GM19468 (cell line): ENCODE results near the gene NAALADL2.
A peak's percentile ranks its signal among the peaks of the same experiment; 100 is the strongest.
"Not testable (repeated sequence)": the region's sequence is repeated elsewhere in the genome, so short reads cannot be mapped to it uniquely, and the experiment has no call there.

ENCODE experiments used
- ATAC-seq: cut with Tn5 transposase; IDR thresholded peaks from one replicate; pipeline ENCODE4 v1.9.1; 2021; ENCODE audit warnings: mild to moderate bottlenecking, moderate library complexity, moderate number of reproducible peaks; ENCODE audit not compliant: unreplicated experiment; ENCODE audit errors: extremely low read depth

NAALADL2 gene

DNA sequence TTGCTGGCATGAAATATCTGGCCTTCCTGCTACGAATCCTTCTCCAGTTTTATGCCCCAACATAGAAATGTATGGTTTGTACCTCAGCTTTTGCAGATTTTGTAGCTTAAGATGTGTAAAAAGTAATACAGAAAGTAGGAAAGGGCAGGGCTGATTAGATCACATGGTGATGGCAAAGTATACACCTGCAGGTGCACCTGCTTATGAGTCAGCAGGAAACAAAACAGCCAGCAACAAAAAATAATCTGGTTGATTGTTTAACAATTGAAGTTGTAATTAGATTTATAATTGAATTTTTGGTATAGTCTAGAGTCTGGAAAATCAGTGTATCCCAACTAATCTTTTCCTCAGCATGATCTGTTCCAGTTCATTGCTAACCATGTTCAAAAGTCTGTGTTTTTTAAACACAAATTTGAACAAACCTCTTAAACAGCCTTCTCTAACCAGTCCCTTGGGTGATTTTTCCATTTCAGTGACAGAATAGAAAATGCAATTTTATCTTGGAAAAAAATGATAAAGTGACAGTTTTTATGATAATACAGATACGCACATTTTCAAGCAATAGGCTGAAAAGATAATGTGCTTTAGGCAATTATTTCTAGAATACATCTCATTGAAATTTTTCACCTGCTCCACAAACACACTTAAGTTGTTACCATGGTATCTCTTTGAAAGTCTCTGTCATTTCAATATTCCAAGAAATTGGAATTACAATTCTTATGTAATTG, 477.4 kb downstream of the NAALADL2 start:
- no peak for ATAC-seq

DNA sequence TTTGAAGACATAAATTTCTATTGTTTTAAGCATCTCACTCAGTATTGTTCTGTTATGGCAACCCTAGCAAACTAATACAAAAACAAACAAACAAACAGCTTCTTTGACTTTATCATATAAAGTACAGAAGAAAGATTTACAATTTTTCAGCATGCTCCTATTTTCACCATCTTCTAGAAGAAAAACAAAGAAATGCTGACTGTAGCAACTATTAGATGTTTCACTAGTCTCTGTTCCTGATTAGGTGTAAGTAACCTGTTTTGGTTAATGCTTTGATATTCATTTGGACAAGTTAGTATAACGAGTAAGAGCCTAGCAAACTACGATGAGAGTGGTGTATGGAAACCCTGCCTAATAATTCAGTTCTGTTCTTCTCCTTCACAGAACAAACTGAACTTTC, 478.5 kb downstream of the NAALADL2 start:
- no peak for ATAC-seq

DNA sequence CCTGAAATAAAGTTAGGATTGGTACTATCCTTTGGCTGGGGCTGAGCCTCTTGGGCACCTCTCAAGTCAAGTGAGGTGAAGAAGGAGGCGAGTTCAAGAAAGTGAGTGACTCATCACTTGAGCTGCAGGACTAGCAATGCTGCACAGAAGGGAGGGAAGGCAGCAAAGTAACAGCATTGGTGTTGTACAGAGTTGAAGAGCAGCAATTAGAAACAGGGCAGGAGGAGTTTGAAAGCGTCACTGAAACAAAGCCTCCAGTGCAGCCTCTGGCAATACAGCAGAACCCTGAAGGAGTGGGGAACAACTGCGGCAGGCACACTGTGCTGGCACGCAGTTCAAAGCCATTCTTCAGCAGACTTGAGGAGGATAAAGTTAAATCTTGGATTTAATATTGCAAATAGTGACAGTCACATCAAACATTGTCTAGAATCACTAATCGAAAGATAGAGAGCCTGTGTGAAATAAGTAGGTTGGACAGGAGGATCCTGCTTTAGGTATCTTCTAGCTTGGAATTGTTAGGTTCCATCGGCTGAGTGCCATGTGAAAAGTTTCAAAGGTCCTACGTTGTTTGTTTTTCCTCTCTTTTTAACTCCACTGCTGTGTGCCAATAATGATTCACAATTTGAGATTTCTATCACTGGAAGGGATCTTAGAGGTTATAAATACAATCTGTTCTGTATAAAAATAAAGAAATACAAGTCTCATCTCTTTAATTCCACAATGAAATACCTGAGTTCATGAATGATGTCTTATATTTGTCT, 479.8 kb downstream of the NAALADL2 start:
- ATAC-seq: no peak

DNA sequence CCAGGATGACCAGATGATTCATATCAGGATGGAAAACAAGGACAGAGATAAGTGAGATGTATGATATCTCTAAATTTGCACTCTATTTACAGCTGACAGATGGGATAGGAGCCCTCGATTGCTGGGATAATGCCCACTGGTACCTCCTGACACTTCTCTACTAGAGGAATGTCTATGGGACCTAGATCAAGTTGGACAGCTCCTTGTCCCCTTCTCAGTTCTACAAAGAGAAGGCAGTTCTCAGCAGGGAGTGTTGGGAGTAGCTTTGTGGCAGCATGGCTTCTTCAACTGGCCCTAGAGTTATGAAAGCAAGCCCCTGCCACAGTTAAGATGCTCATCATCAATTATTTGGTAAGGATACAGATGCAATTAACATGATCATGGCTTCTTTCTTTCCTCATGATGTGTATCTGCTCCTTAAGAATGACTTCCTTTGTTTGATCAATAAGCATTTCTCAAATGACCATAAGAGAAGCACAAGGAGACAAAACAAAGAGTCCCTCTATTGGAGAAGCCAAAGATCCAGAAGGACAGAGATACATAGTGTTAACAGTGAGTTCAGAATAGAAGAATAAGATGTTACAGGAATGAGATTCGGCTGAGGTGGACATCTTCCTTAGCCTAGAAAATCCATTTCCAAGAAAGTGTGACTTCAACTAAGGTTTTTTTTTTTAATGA, 481.3 kb downstream of the NAALADL2 start:
- no peak for ATAC-seq

DNA sequence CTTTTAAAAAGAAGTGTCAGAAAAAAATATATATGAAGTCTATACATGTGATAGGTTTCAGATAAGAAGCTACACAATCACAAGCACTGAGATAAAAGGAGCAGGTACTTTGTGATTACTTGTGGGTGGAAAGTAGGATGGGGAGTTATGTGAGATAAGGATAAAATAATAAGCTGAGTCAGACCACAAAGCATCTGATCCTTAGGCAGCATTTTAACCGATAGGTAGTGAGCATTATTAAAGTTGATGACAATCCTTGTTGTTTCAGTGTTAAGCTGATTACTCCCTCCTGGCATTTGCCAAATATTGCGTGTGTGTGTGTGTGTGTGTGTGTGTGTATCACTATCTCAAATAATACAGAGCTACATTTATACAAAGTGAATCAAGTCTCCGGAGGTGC, 483.1 kb downstream of the NAALADL2 start:
- no peak for ATAC-seq

DNA sequence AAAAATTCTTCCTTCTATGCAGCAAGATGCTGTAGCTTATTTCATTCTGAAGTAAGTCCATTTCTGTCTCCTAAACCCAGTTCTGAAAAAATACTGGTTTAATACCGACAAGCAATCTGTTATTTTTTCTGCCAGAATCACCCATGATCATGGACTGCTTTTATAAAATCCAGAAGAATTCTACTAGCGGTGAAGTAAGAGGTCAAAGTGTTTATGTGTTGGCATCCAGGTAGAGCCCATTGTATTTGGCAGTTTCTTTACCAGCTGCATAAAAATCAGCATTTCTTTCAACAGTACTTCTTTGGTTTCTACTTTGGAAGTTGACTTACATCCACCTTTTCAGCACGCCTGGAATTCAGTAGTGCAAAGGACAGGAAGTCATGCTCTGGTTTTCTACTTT, 484.8 kb downstream of the NAALADL2 start:
- no peak for ATAC-seq

DNA sequence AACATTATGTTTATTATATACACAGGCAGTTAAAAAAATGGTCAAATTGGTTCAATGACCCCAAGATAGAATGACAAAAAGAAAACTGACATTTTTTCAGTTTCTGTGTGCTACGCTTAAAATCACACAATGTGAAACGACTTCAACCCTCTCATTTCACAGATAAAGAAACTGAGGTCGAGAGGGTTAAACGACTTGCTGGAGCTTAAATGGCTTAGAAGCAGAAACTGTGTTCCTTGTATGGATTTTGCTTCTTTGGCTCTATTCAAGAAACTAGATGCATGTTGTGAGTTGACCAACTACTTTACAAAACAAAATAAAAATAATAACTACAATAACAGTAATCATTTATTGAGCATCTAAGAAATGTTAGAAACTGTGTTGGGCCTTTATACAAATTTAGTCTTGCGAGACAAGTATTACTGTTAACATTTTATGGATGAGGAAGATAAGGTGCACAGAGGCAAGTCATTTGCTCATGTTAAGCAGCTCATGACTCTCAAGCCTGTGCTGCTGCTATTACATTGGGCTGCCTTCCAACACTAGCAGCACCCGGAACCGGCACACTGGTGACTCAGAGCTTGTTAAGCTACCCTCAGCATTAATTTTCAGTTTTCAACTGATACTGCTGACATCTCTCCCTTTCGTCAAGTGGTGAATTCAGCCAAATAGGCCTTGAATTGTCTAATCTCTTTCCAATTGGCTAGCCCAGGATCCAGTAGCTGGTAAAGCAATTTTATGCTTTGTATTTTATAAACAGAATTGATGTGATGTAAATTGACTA, 487.6 kb downstream of the NAALADL2 start:
- no peak for ATAC-seq

DNA sequence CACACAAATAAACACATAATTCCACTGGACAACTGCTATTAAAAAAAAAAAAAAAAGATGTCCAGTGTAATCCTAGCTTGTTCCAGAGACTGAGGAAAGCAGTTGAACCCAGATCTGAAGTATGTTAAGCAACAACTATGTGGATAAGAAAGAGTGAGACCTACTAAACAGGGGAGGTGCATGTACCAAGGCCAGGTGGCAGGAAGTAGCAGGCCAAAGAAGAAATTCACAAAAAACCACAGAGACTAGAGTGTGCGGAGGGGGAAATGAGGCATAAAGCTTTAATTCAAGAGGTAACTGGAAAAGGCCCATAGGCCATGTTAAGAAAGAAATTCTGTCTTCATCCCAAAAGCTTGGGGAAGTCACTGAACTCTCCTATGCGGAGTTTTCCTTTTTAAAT, 490.0 kb downstream of the NAALADL2 start:
- peak; percentile 55 for ATAC-seq

DNA sequence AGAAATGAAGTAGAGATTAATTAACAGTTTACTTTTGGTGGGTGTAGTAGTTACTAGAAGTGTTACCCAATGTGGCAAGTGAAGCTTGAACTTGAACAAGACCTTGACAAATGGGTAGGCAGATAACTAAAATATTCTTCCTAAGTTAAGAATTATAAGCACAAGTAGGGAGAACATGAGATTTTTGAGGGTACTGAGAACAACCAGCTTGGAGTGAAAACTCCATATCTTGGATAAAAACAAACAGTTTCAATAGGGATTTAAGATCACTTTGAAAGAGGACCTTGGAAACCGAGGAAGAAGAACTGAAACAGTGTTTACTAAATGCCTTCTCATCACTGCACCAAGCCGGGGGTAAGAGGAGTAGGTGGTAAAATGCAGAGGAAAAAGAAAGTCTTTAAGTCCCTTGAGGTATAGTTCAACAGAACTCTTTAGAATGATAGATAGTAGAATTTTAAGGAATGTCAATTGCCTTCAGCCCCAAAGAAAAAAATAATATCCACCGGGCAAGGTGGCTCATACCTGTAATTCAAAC, 496.7 kb downstream of the NAALADL2 start:
- ATAC-seq: no peak

DNA sequence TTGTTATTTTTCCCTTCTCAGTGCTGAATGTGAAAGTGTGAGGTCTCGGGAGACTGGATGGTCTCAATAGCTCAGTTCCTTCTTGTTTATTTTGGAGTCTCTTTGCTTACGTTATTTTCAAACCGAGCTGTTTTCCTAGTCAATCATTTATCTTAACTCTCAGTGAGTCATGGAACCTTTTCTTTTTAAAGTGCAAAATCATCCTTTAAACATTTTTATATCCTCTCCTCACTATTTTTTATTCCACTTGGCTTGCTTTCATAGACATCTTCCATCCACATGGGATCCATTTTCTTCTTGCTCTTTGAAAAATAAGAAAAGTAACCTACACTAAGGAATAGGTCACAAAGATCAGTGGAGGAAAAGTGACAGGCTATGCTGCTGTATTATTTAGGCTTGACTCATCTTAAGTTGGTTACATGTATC, 497.8 kb downstream of the NAALADL2 start:
- no peak for ATAC-seq

DNA sequence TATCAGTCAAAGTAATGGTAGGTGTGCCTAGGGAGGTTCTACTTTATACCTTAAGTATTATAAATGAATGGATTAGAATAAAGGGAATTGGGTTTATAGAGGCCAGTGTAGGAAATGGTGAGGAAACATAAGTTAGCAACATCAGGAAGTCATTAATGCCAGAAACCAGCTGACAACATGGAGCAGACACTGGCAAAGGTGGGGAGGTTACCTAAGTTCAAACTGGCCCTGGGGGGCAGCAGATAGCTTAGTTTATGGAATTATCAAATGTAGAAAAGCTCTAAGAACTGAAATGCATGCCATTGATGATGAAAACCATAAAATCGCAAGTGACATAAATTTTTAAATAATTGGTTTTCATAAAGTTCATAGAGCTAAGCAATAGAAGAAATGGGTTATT, 498.6 kb downstream of the NAALADL2 start:
- no peak for ATAC-seq

DNA sequence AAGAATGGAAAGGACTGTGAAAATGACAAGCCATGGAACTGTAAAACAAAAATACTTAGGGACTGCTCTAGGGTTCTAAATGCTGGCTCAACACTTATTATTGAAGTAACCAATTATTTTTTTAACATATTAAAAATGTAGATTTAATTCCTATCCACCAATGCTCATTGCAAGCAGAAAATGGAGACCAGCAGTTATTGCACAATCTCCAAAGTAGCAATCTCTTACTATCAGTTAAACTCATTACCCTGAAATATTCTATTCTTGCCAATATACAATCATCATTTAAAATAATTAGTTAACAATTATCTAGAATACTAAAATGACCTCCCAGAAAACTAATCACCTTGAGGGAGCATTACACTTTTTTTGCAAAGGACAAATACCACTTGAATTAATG, 499.8 kb downstream of the NAALADL2 start:
- no peak for ATAC-seq

DNA sequence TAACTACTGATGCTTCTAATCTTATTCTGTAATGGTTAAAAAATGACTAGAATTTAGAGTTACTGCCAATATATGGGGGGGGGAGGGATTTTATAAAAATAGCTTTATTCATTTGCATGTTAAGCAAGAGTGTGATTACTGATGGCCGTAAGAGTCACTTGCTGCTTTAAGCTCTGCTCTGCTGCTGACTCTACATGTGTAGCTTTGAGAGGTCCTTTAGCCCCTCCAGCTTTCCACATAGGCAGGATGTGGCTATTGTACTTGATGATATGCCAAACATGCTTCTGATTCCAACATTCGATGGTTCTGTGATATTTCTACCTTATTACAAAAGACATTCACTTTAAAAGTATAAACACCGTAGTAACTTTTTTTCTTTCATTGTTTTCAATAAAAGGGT, 511.3 kb downstream of the NAALADL2 start:
- ATAC-seq: not testable (repeated sequence)

DNA sequence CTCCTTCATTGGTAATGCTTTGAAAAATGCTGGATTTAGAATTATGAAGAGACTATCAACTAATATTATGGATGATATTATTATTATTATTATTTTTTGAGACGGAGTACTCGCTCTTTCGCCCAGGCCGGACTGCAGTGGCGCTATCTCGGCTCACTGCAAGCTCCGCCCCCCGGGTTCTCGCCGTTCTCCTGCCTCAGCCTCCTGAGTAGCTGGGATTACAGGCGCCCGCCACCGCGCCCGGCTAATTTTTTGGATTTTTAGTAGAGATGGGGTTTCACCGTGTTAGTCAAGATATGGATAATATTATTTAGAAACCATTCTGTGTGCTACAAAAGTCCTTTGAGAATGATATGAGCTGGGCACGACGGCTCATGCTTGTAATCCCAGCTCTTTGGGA, 512.1 kb downstream of the NAALADL2 start:
- not testable (repeated sequence) for ATAC-seq

DNA sequence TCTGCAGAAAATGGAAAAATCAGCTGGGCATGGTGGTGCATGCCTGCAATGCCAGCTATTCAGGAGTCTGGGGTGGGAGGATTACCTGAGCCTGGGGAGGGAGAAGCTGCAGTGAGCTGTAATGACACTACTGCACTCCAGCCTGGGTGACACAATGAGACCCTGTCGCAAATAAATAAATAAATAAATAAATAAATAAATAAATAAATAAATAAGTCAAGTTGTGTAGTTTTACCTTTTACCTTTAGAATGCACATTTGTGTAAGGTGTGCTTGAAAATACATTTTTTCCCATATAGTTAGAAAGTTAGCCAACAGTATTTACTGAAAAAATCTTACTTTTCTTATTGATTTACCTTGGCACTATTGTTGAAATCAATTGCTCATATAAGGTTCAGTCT, 515.6 kb downstream of the NAALADL2 start:
- no peak for ATAC-seq

DNA sequence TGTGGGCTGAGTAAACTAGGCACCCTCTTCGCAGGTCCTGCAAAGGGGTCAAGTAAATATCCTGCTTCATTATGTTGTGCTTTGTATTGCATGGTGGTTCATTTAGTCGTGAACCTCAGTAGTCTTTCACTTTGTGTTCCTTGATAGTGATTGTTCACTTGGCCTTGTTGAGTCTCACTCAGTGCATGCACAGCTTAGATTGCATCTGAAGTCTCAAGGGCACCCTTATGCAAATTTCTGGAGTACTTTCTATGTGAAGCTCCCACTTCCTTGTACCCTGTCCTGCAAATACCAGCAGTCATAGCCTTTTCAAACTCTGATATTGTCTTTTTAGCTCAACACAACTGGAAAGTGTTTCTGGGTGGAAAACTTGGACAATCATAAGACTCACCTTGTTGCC, 519.2 kb downstream of the NAALADL2 start:
- peak; percentile 37 for ATAC-seq

DNA sequence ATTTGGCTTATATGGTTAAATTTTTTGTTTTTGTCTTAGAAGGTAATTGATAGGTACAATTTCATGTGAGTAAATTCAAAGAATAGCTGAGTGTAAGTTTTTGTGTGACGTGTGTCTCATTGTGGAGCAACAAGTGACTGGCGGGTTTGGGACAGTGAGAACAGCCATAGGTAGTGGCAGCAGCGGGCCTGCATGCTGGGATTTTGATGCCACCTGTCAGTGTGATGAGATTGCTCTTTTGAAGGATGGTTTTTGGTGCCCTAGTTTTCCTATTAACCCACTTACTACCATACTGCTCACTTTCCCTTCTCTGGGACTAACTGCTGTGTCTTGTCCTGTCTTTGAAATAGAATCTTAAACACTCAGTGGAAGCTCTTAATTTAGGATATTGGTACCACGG, 522.6 kb downstream of the NAALADL2 start:
- no peak for ATAC-seq

DNA sequence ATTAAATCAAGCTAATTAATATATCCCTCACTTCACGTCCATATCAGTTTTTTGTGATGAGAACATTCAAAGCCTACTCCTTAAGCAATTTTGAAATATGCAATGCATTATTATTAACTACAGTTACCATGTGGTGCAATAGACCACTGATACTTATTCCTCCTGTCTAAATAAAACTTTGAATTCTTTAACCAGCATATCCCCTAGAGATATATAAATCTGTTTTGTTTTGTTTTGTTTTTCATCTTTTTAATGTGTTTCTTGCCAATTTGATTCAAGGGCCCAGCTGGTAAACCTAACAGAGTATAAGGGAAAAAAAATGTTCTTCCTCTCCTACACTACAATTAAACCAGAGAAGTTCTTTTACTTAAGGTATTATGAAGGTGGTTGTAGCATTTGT, 524.2 kb downstream of the NAALADL2 start:
- ATAC-seq: no peak

DNA sequence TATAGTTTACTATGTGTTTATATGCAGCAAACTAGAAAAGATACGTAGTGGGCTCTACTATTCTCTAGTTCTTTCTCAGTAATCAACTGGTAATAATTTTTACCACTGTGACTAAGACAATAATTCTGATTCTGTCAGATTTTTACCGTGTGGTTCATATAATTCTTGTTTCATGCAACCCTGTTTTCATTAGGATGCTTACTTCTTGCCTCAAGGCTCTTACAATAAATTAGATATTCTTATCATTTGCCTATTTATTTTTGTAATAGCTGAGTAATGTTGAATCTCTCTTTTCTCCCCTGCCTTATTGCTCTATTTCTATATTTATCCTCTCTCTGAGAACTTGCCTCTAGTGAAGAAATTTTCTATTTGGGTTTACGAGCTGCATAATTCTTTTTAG, 524.7 kb downstream of the NAALADL2 start:
- ATAC-seq: no peak

DNA sequence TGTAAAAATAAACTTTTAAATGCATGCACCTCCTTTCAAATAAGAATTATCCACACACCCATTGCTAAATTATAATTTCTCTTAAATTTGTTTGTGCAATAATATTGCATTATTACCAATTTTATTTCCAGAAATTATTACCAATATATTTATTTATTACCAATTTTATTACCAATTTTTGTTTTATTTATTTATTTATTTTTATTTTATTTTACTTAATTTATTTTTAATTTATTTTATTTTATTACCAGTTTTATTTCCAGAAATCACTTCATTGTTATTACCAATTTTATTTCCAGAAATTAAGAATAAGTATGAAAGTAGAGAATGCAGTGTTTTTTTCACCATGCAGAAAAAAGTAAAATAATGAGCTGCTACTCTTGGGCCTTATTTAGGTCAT, 525.4 kb downstream of the NAALADL2 start:
- no peak for ATAC-seq
